GOT3 (cell line): ENCODE data around the gene PRIM2.
"Not testable (repeated sequence)": the region's sequence is repeated elsewhere in the genome, so short reads cannot be mapped to it uniquely, and the experiment has no call there.

Experiments
- DNase-seq: peaks from one replicate; lab custom pipeline; 2025; ENCODE audit warnings: mixed read lengths; lab: John Stamatoyannopoulos, UW

PRIM2 gene

GRCh38 chr6:57445790-57446468, 128.5 kb downstream of the PRIM2 start:
- DNase-seq, result not testable (repeated sequence)

DNA sequence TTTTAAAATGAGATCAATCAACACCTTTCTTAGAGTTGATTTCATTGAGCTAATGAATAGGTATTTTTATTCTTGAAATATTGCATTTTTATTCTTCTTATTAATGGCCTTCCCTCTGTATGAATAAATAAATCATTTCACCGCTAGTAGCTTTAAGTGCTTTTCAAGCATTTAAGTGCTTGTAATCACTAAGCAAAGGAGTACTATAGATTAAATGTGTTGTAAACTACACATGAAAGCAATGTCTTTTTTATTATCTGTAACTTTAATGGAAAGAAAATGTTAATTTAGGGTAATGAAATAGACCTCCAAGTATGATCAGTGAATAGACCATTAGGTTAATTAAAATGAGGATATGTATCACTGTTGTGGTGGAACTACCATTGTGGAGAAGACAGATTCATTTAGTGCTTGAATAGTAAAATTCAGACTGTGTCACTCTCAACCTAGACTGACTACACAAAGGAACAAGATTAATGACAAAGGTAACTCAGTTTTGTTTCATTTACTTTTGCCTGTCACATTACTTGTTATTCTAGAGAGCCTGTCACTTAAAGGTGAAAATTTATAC, 132.2 kb downstream of the PRIM2 start:
- not testable (repeated sequence) for DNase-seq

- not testable (repeated sequence) for DNase-seq
These were observed 142.4 kb downstream of the PRIM2 start for GRCh38 chr6:57459781-57460180.

DNA sequence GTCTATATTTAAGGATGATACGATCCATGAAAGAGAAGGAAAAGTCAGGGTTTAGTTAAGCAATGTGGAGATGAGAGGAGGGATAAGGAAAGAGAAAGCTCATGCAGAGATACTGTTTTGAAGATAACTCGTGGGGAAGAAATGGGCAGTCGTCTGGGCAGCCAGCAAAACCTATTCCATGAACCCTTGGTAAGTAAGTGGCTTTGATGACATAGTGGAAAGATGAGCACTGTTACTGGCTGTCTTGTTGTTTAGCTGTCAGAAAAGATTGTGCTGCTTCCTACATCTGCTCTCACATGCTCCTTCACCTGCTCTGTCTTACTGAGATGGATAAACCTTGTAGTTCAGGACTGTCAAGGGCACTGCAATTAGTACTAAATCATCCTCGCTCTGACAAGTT, 143.6 kb downstream of the PRIM2 start:
- DNase-seq, result not testable (repeated sequence)

GRCh38 chr6:57463809-57464208, 146.4 kb downstream of the PRIM2 start:
- not testable (repeated sequence) for DNase-seq

GRCh38 chr6:57465968-57466367, 148.5 kb downstream of the PRIM2 start:
- DNase-seq, result not testable (repeated sequence)

DNA sequence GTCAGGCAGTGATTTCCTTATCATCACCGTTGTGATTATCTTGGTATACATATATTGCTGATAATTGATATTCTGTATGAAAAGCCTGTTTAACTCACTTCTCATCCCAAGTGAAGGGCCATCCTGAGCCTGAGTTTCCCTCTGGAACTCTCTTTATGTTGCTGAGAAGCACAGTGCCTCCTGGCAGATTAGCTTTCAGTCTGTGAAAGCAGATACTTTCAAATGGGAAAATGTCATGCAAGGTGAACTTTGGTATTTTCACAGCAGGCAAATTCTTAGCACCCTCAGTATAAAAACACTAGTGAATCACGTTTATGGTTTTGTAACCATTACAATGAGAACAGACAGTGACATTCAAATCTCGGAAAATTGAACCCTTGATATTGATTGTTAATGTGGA, 151.6 kb downstream of the PRIM2 start:
- no peak for DNase-seq

DNA sequence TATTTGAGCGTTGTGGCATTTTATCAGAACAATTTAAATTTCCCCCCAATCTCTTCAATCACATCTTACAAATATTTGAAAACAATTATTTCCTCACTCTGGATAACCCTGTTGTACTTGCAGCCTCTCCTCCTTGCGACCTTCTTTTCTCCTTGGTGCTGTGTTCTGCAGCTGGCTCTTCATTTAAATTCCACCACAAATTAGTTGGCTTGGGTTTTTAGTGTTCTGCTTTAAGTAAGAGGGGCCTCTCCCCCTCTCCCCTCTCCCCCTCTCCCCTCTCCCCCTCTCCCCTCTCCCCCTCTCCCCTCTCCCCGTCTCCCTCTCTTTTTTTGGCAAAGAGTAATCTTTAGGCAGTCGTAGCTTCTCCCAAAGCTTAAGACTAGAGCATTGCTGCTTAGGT, 152.7 kb downstream of the PRIM2 start:
- not testable (repeated sequence) for DNase-seq

GRCh38 chr6:57471314-57471864, 154.0 kb downstream of the PRIM2 start:
- not testable (repeated sequence) for DNase-seq

- DNase-seq, result not testable (repeated sequence)
These were observed 155.5 kb downstream of the PRIM2 start for GRCh38 chr6:57472861-57473362.

- not testable (repeated sequence) for DNase-seq
These were observed 157.5 kb downstream of the PRIM2 start for GRCh38 chr6:57474862-57475475.

- DNase-seq, result not testable (repeated sequence)
These were observed 158.2 kb downstream of the PRIM2 start for GRCh38 chr6:57475656-57476055.

DNA sequence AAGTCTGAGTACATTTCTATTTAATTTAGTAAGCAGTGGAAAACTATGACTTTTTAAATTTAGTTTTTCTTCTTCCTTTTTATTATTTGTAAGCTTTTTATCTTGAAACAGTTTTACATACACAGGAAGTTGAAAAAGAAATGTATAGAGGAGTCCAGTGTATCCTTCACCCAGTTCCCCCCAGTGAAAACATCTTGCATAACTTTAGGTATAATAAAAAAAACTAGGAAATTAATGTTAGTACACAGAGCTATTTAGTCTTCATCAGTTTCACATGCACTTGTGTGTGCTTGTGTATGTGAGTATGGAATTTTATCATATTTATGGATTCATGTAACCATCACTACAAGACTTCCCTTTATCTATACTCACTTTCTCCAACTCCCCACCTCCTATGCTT, 162.8 kb downstream of the PRIM2 start:
- DNase-seq, result not testable (repeated sequence)

- DNase-seq, result not testable (repeated sequence)
These were observed 163.7 kb downstream of the PRIM2 start for GRCh38 chr6:57481121-57481520.

DNA sequence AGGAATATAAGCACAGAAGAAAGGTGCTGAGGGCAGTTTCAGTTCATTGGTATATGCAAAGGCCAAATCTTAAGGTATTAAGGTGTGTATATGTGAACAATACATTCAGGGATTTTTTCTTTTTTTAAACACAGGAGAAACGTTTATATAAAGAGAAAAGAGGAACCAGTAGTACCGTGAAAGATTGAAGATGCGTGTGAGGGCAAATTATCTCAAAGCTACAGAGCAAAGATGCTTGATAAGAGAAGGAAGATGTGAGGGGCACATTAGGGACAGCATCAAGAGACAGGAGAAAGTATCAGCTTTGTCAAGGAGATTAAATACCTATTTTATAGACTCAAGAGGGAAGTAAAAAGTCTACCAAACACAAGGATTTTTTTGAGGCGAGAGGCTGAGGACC, 165.0 kb downstream of the PRIM2 start:
- DNase-seq, result not testable (repeated sequence)

GRCh38 chr6:57486494-57487081, 169.2 kb downstream of the PRIM2 start:
- DNase-seq, result not testable (repeated sequence)

DNA sequence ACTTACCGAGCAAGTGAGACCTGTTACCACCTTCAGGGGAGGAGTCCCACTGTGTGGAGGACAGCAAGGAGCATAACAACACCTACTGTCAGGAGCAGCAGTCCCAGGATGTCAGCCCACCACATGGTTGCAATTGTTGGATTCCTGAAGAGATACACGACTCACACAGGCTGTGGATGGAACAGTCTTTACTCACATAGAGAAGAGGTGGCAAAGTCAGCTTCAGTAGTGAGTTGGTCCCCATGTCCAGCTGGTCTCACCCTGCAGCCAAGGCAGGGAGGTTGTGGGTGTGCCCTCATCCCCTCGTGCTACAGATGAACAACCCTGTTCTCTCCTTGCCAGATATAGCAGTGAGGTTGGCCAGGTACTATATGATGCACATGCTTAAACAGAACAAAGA, 171.1 kb downstream of the PRIM2 start:
- not testable (repeated sequence) for DNase-seq

GRCh38 chr6:57489887-57490286, 172.5 kb downstream of the PRIM2 start:
- not testable (repeated sequence) for DNase-seq

DNA sequence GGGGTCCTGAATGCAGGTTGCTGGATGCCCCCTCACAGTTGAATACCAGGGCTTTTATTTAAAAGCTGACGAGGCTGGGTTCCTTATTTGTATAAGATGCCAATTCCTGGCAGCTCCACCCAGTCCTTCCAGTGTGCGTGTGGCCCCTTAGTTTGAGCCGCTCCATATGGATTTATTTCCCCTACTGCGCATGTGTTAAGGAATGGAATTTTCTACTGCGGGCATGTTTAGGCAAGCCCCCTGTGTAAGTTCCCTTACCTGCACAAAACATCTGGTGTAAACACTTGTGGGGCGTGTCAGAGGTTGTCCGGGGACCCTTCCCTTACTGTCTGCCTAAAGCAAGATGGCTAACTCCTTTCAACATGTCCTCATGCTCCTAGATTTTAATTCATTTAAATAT, 174.4 kb downstream of the PRIM2 start:
- not testable (repeated sequence) for DNase-seq

- DNase-seq, result not testable (repeated sequence)
These were observed 178.8 kb downstream of the PRIM2 start for GRCh38 chr6:57496251-57496650.

DNA sequence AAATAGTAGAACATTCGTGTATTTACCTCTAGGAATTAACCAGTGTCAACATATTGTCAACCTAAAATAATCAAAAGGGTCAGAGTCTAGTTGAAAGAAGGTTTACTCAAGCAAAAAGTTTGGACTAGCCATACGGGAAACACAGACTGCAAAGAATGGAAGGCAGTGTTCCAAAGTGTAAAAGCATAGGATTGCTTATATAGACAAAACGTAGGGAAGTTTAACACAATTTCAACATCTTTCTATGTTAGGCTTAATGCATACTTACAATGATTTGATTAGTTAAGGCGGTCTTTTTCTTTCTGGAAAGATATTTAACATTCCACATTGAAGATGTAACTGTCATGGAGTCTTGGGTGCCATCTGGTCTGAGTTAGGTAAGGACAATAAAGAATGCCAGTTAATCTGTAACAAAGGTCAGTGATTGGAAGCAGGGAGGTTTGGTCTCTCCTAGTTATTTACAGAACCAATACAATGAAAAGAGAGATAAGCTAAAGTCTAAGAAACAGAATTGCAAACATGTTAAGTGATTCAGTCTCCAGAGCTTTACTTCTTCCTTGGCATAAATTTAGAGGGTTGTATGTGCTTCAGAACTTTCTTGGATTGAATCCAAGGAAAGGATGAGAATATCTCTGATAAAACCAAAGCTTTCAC, 183.1 kb downstream of the PRIM2 start:
- DNase-seq, result not testable (repeated sequence)

DNA sequence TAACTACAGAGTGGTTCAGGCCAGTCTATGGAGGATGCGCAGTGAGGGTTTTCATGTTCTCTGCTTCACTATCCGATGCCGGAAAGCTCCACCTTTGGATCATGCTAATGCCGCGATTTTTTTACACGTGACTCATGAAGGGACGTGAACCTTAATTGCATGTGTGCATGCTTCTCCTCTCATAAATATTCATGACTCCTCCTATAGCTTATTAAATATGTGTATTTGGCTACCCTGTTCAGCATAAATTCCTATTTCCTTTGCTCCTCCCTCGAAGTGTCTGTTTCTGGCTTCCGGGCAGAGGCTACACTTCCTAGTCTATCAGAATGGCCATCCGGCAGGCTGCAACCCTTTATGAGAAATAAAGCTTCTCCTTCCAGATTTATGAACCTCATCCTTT, 185.0 kb downstream of the PRIM2 start:
- not testable (repeated sequence) for DNase-seq
